KOPT-K1 (cell line): Measurements from ENCODE around the gene LPCAT1.
"Not testable (repeated sequence)": the region's sequence is repeated elsewhere in the genome, so short reads cannot be mapped to it uniquely, and the experiment has no call there.

Experiments used
- H3K27ac ChIP-seq: fragments of 200-600 bp; sonication (generic); 2 replicates; pipeline ENCODE4 v1.5.1; 2016; ENCODE audit warnings: antibody characterized with exemption, mild to moderate bottlenecking, low read depth, low read length; ENCODE audit not compliant: poor library complexity, severe bottlenecking
- H3K36me3 ChIP-seq: fragments of 200-600 bp; sonication (generic); 2 replicates; pipeline ENCODE4 v1.5.1; 2017; ENCODE audit warnings: antibody characterized with exemption, mild to moderate bottlenecking, low read length, moderate library complexity; ENCODE audit not compliant: insufficient read depth
- H3K9me3 ChIP-seq: fragments of 200-600 bp; sonication (generic); 2 replicates; pipeline ENCODE4 v1.5.1; 2017; ENCODE audit warnings: antibody characterized with exemption, low read length, mild to moderate bottlenecking; ENCODE audit not compliant: insufficient read depth, poor library complexity, severe bottlenecking

LPCAT1 gene

DNA sequence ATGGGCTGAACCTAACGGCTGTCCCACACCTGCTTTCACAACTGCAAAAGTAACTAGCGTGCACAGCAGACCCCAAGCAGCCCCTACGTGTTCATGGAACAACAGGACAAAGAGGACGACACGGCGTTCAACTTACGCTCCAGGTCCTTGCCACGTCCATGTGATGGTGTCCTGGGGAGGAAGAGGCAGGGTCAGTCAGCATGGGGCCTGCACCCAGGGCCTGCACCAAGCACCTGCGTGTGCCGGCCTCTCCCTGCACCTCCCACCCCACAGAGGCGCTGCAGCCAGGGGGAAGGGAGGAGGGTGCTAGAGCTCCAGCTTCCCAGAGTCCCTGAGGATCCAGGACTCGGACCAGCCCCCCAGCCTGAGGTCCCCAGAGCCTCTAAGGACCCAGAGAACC, 43.0 kb downstream of the LPCAT1 start:
- H3K36me3 ChIP-seq, result peaks cover 71% of the 10 kb centered on the region
- no peak overlapping the region for H3K27ac ChIP-seq
- H3K9me3 ChIP-seq, result no peaks in the 10 kb centered on the region

DNA sequence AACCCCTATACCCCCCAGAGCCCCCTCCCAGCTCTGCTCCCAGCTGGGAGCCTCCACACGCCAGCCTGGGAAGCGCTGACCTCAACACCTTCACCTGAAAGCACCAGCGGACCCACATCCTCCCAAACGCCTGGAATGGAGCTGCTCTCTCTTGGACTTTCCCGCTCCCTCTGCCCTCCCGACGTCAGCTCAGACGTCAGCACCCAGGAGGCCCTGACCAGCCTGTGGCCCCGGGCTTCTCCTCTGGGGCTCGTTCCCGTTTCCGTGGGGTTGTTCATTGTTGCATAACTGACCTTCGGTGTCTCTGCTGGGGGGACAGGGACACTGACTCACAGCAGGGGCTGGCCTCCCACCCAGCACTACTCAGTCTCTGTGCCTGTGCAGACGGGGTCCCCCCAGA, 43.5 kb downstream of the LPCAT1 start:
- Histone ChIP-seq H3K27ac (no peak overlapping the region), H3K9me3 (no peaks in the 10 kb centered on the region), H3K36me3 (peaks cover 71% of the 10 kb centered on the region)

DNA sequence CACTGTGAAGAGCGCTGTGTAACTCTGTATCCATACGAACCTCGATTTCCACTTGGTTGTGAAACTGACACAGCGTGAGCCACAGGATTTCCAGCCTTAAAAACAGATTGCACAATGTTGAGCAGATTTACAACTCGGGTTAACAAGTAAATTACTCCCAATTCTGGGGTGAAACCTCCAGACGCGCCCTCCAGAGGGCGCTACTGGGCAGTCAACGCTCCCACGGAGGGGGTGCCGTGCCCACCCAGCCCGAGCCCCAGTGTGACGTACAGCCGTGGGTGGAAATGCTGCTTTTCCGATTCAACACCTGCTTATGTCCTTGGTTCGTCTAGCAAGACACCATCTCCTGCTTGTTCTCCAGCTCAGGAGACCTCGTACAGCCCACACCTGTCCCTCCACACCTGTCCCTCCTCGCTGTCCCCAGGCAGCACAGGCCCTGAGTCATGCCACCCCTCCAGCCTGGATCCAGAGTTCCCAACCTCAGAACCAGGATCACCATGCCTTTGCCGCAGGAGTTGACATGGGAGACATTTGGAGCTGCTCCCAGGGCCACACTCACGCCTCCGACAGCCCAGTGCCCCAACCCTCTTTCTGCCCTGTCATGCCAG, 44.1 kb downstream of the LPCAT1 start:
- Histone ChIP-seq H3K36me3 (peaks cover 71% of the 10 kb centered on the region), H3K9me3 (no peaks in the 10 kb centered on the region), H3K27ac (no peak overlapping the region)

DNA sequence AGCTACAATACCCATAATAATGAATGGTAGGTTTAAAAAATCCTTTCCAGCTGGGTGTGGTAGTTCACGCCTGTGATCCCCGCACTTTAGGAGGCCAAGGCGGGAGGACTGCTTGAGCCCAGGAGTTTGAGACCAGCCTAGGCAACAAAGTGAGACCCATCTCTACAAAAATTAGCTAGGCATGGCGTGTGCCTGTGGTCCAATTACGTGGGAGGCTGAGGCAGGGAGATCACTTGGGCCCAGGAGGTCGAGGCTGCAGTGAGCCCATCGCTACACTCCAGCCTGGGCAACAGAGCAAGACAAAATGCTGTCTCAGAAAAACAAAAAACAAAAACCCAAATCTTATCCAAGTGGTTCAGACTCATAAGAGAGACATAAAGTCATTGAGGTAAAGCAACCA, 44.7 kb downstream of the LPCAT1 start:
- Histone ChIP-seq H3K36me3 (peaks cover 74% of the 10 kb centered on the region), H3K27ac (no peak overlapping the region), H3K9me3 (no peaks in the 10 kb centered on the region)

DNA sequence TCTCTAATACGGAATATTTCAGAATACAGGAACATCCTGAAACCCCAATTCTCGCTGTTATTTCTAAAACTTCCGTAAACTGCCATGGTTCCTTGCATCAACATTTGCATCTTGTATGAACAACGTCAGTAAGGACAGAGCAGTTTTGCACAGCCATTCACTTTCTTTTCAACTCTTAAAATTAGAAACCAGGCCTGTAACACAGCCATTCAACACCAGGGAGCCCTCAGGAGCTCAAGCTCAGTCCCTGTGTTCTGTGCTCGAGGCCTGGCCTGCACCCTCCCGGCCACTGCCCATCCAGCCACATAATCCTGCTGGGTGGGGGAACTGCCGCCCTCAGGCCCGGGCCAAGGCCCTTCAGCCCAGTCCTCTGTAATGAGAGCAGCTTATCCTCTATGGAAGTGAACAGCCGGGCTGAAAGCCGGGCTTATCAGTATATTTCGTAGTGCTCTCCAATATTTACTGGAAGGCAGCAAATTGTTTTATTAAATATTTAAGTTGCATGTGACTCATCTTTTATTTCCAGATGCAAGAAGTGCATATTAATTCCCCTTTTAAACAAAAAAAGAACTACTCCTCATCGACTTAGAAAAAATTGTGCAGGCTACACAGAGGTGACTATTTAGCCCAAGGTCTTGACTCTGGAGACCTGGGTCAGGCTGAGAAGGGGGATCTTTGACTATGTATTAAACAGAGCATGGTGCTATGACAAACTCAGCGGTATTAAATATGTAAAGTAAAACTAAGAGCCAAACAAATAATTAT, 45.3 kb downstream of the LPCAT1 start:
- no peak overlapping the region for H3K27ac ChIP-seq
- peaks cover 76% of the 10 kb centered on the region for H3K36me3 ChIP-seq
- no peaks in the 10 kb centered on the region for H3K9me3 ChIP-seq

DNA sequence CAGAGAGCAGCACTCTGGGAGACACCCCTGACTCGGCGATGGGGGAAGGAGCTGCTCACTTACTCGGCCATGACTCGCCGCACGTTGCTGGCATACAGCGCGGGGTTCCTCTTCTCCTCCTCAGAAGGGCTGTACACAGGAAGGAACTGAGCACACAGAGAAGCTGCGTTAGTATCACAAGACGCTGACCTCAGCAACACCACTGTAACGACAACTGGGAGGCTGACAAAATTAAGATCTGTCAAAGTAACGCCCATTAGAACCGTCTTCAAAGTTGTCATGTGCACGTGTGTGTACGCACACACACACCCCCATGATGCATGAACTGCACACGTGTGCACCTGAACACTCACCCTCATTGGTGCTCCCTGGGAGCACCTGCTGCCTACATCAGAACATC, 46.4 kb downstream of the LPCAT1 start:
- H3K27ac ChIP-seq, result no peak overlapping the region
- H3K9me3 ChIP-seq, result no peaks in the 10 kb centered on the region
- peaks cover 81% of the 10 kb centered on the region for H3K36me3 ChIP-seq

DNA sequence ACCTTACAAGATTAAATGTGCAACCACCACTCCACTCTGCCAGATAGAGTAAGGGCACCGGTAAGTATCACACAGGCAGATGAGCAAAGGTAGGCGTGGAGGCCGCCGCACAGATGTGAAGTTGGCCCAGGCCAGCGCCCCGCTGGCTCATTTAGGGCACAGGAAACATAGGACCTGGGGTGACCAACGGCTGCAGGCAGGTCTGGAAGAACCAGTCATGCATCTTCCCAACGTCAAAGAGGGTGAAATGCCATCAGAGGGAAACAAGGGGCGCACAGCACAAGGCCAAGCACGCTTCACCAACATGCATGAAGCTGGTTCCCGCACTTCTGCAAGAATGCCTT, 46.8 kb downstream of the LPCAT1 start:
- H3K27ac ChIP-seq, result no peak overlapping the region
- H3K9me3 ChIP-seq, result no peaks in the 10 kb centered on the region
- H3K36me3 ChIP-seq, result peaks cover 85% of the 10 kb centered on the region

DNA sequence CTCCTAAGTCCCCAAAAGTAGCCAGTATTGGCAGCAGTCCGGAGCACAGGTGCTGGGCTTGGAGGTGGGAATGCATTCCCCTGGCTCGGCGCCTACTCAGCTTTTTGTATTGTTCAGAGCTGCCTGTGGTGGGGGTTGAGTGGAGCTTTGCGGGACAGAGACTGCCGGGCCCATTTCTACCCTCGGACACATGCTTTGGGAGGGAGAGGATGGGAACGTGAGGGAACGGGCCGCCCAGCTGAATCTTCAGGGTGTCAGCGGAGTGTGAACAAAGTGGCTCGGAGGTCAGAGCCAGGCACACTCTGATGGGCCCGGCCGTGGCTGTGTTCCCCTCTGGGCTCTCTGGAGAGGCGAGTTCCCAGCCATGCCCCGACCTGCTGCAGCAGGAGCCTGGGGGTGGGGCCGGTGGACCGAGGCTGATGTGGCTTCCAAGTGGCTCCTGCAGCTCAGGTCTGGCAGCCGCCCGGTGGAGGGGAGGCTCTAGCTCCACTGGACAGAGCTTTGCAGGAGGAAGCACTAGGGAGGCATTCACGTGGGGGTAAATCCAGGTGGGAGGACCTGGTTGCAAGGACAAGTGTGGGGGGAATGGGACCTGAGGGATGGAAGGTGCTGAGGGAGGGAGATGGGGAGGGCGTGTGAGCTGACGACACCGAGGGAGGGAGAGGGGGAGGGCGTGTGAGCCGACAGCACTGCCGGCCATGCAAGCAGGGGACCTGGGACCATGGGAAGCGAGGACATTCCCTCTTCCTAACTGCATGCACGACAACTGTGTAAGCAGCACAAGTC, 47.4 kb downstream of the LPCAT1 start:
- Histone ChIP-seq H3K27ac (no peak overlapping the region), H3K9me3 (no peaks in the 10 kb centered on the region), H3K36me3 (peaks cover 91% of the 10 kb centered on the region)

DNA sequence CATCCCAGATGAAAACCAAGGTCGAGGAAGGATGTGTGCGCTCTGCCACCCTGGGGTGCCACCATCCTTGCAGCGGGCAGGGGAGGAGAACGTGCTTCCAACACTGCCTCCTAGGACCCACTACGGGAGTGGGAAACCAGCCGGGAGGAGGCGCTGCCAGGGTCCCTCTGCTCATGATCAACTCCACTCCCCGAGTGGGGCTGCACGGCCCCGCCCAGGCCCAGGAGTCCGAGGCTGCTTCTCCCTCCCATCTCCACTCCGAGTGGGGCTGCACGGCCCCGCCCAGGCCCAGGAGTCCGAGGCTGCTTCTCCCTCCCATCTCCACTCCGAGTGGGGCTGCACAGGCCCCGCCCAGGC, 48.2 kb downstream of the LPCAT1 start:
- H3K36me3 ChIP-seq, result peaks cover 97% of the 10 kb centered on the region
- H3K9me3 ChIP-seq, H3K27ac ChIP-seq: not testable (repeated sequence)

DNA sequence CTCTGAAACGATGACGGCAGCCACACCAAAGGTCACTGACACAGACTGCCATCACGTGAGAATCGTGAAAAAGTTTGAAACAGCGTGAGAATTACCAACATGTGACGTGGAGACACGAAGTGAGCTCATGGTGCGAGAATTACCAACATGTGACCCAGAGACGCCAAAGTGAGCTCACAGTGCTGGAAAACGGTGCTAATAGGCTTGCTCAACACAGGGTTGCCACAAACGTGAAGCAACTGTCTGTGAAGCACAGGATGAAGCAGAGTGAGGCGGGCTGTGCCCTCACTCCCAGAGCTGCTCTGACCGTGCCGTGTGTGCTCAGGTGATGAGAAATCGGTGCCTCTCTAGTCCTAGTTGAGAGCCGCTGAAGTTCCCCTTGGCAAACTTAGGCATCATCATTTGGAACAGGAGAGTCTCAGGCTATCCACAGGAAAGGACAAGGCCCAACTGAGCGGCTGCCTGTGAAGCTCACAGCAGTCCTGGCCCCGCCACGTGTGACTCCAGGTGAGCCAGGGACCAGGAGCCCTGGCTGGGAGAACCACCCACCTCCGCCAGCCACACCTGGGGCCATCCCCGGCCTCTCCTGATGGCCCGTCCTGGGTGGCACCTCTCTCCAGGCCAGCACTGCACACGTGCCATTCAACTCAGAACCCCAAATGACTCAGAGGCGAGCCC, 48.8 kb downstream of the LPCAT1 start:
- Histone ChIP-seq H3K27ac (no peak overlapping the region), H3K9me3 (no peaks in the 10 kb centered on the region), H3K36me3 (peaks cover 100% of the 10 kb centered on the region)

DNA sequence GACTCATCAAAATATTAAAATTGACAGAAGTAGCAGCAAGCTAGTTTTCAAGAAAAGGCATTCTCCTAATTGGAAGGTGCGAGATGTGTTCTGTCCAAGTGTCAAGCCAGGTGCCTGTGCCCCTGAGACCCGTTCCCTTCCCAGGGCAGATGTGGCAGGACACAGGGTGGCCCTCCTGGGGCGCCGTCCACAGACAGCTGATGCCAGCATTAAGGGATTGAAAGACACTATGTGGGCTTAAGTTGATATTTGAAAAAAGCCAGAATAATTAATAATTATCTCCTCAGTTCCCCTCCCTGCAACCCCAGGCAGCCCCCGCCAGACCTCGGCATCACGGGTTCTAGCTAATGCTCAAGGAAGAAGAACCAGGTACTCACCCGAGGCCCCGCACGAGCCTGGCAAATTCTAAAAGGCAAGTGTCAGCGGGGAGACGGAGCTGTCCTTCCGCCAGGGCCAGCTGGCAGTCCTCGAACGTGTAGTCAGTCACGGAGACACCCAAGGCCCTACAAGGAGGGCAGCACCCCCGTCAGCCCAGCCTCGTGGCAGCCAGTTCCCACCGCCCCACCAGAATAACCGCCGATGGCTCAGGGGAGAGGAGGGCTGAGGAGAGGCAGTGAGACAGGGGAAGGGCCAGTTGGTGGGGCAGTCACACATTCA, 49.4 kb downstream of the LPCAT1 start:
- Histone ChIP-seq H3K27ac (no peak overlapping the region), H3K9me3 (no peaks in the 10 kb centered on the region), H3K36me3 (peaks cover 97% of the 10 kb centered on the region)

DNA sequence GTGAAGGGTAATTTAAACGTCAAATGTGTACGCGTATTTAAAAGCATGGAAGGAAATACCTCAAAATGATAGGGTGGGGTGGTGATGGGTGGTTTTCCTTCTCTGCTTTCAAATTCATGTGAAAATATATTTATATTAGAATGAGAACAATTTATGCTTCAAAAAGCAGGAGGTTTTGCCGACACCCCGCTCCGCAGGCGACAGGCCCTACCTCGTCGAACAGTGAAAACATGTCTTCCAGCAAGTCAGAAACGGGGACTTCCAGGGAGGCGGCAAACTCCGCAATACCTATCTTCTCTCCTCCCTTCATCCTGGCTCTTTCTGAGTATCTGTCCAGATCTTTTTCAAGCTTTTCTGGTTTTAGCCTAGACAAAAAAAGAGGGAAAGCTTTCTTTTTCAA, 50.0 kb downstream of the LPCAT1 start:
- Histone ChIP-seq H3K9me3 (no peaks in the 10 kb centered on the region), H3K27ac (no peak overlapping the region), H3K36me3 (peaks cover 91% of the 10 kb centered on the region)

DNA sequence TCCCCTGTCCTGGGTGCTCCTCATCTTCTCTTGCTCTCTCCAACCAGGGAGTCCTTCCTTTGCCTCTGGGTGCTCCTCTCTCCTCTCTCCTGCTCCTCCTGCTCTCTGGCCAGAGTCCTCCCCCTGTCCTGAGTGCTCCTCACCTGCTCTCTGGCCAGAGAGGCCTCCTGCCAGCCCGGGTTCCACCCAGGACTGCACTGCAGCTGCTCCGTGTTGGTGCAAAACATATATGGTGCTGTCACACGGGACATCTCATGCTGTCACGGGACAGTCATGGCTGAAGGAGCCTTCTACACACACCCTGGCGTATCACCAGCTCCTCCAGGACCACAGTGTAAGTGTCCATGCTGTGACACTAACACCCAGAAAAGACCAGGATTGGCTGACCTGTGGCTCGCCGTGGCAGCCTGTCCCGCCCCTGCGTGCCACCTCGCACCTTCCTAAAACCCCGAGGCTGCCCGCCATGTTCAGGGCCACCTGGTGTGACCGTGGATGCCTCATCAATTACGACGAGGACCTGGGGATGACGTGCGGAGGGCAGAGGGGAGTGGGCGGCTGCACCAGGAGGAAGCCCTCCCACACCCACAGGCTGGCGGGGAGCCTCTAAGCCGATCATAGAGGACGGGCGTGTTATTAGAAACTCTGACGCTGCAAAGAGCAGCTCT, 50.7 kb downstream of the LPCAT1 start:
- no peaks in the 10 kb centered on the region for H3K9me3 ChIP-seq
- H3K27ac ChIP-seq, result no peak overlapping the region
- peaks cover 86% of the 10 kb centered on the region for H3K36me3 ChIP-seq
